Spleen (tissue), 13 donors: ENCODE data around the gene ACYP1. TPM values are rescaled to one million over a fixed set of nuclear protein-coding genes. Genes with fewer than 3 reads are reported as not detected.

Experiments used
- DNase-seq: peaks from one replicate; pipeline ENCODE4 v3.0.0-alpha.2; 2020
- H3K27ac ChIP-seq, 8 donors: fragments of 200-600 bp; sonication (generic) in 7 of 8; 1 replicate in 4 of 8; 2 replicates in 4 of 8; pipeline versions ENCODE4 v1.5.0 to v1.8.0; 2016 to 2021; ENCODE audit warnings: inconsistent platforms in 4 of 8, mild to moderate bottlenecking in 4 of 8, moderate library complexity in 1 of 8
- H3K27me3 ChIP-seq, 7 donors: fragments of 200-600 bp; sonication (generic) in 6 of 7; replicated peaks in 1 of 7; 1 replicate in 4 of 7; 2 replicates in 3 of 7; pipeline versions ENCODE4 v1.5.0 to v1.8.0; 2016 to 2021; ENCODE audit warnings: inconsistent platforms in 3 of 7, mild to moderate bottlenecking in 1 of 7
- H3K36me3 ChIP-seq, 6 donors: fragments of 200-600 bp; sonication (generic) in 5 of 6; 1 replicate in 4 of 6; 2 replicates in 2 of 6; pipeline versions ENCODE4 v1.5.0 to v1.8.0; 2016 to 2021; ENCODE audit warnings: inconsistent platforms in 2 of 6
- H3K4me1 ChIP-seq, 6 donors: fragments of 200-600 bp; sonication (generic) in 5 of 6; 1 replicate in 3 of 6; 2 replicates in 3 of 6; pipeline versions ENCODE4 v1.5.0 to v1.8.0; 2016 to 2021; ENCODE audit warnings: inconsistent platforms in 3 of 6
- H3K4me3 ChIP-seq, 8 donors: fragments of 200-600 bp; sonication (generic) in 7 of 8; 1 replicate in 4 of 8; 2 replicates in 4 of 8; pipeline versions ENCODE4 v1.5.0 to v1.8.0; 2016 to 2021; ENCODE audit warnings: inconsistent platforms in 4 of 8, mild to moderate bottlenecking in 4 of 8, moderate library complexity in 2 of 8
- H3K9me3 ChIP-seq, 8 donors: fragments of 200-600 bp; sonication (generic) in 7 of 8; 1 replicate in 4 of 8; 2 replicates in 4 of 8; pipeline versions ENCODE4 v1.5.0 to v1.8.0; 2016 to 2021; ENCODE audit warnings: inconsistent platforms in 4 of 8
- CTCF ChIP-seq, 11 experiments: fragments of 200-600 bp in 7 of 11; fragments of 450-650 bp in 4 of 11; sonication (generic) in 4 of 11; IDR thresholded peaks in 8 of 11; conservative IDR thresholded peaks in 3 of 11; 1 replicate in 7 of 11; 2 replicates in 4 of 11; pipeline versions ENCODE4 v1.4.0 to v1.8.0; 2016 to 2021; ENCODE audit warnings: antibody characterized with exemption in 11 of 11, inconsistent platforms in 4 of 11, mild to moderate bottlenecking in 1 of 11
- POLR2A ChIP-seq, 3 donors: fragments of 450-650 bp; IDR thresholded peaks; one replicate each; pipeline ENCODE4 v1.5.1; 2017; ENCODE audit warnings: antibody characterized with exemption in 3 of 3, mild to moderate bottlenecking in 1 of 3
- POLR2AphosphoS5 ChIP-seq, 3 donors: sonication (generic); formaldehyde crosslinking; IDR thresholded peaks; one replicate each; pipeline ENCODE4 v1.5.1; 2017; ENCODE audit warnings: antibody characterized with exemption in 3 of 3
- WGBS, 5 donors: extraction: QIAGEN DNeasy Blood & Tissue Kit in 3 of 5; methylation state at CpG; one replicate each; pipeline versions ENCODE4 v1.1.5 to v1.1.7; 2013 to 2018; 5-methylcytosine and 5-hydroxymethylcytosine counted together
- intact Hi-C: fragments of 100-400 bp; cut with DNase I; formaldehyde crosslinking; loops from one replicate; pipeline ENCODE4 v1.15.0; 2023; ENCODE audit warnings: low total_unique reads
- long read RNA-seq, 2 donors: transcript quantifications; one replicate each; lab custom pipeline, GENCODE V29; 2026
- polyA plus RNA-seq, 3 donors: library from polyadenylated mRNA; stranded (reverse); fragments of 200-250 nt; gene quantifications; one replicate each; pipeline ENCODE4 v1.2.1, GENCODE V29; 2013
- total RNA-seq, 7 donors: library from RNA; depleted of rRNA in 3 of 7; stranded (reverse); fragments of >200 nt in 3 of 7; fragmentation: NEBNext Ultra II Directional in 4 of 7; extraction: Animal tissue kit (Norgen Biotek cat#: 25700) in 4 of 7; gene quantifications; one replicate each; pipeline versions ENCODE4 v1.1.0 to v1.2.1, GENCODE V29; 2016 to 2021
- donor health status: healthy with polysubstance abuse.
- donor health status: DM: no; HTN: no; CAD: no; lungs with moderate emphysema.
- donor health status: DM: no; HTN: no; CAD: no.
- donor health status: Bipolar disorder and iron deficiency.
- donor health status: healthy.
- donor health status: DM: no; HTN: no; CAD: no.
- donor health status: DM: yes; HTN: yes; CAD: no.

ACYP1 gene
- 10 to 100 TPM in 6 of 7 donors, 1 to 10 TPM in 1; 6.8 to 27.7 (median 15.8) TPM for total RNA-seq
- 10 to 100 TPM; 20.2 to 24.1 (median 21.3) TPM for polyA plus RNA-seq
- long read RNA-seq, donor 1, transcript ACYP1-201 (3 exons, 627 nt) = major isoform, 8 of 20 reads
- long read RNA-seq, donor 1, partial matches to known transcripts = 10 of 20 reads
- long read RNA-seq, donor 1, other reads (novel, unspliced or antisense) = 0 of 20 reads
- long read RNA-seq, donor 2, transcript ACYP1-201 (3 exons, 627 nt) = major isoform, 7 of 10 reads
- long read RNA-seq, donor 2, partial matches to known transcripts = 0 of 10 reads
- long read RNA-seq, donor 2, other reads (novel, unspliced or antisense) = 0 of 10 reads

DNA sequence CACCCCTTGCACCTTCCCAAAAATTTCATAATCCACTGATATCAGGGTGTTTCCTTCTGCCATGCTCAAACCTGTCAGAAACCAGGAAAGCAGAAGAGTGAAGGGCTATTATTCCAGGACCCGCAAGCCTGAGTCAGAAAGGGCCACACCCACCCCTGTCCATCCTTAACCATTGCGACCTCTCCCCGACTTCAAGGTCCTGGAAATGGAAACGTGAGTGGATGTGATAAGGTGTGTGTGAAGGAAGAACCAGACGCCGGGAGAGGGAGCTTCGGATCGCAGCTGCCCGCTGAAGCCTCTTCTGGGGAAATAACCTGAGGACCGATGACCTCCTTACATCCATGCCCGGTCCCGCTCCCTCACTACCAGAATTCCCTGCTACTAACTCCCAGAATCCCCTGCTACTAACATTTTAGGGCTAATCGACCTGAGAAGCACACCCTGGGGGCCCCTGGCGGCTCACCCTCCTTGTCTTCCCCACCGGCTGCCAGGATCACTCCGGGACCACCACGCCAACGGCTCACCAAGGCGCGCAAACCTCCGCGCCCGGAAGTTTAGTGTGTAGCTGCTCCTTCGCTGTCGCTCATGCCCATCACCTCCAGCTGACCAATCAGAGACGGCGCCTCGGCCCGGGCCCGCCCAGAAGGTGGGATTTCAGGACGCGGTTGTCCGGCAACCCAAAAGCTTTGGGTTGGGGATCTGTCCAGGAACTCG, at the start of gene ACYP1:
Gene ACYP1 (minus strand): TSS at position 534 of the 714 bp plus-strand sequence. CDS start 471 bp downstream, at position 63.
- 0 to 2% (median 0%) methylated on average over 17 to 34 of the region's 34 CpGs for WGBS, 5 donors
- TF ChIP-seq CTCF (IDR thresholded peaks at IDR 0.05 in 8 of 11, conservative IDR thresholded peaks at IDR 0.05 in 3 of 11) (no peak), POLR2AphosphoS5 (IDR thresholded peaks at IDR 0.05) (peak; percentile 78 to 85 (median 82))
- H3K27ac ChIP-seq = peak within 1 kb of the TSS; percentile 58 to 89 (median 78)
- H3K9me3 ChIP-seq = no peaks in the 10 kb centered on the region
- peak within 1 kb of the TSS; percentile 60 to 95 (median 82) for H3K4me3 ChIP-seq
- H3K27me3 ChIP-seq = no peaks in the 10 kb centered on the region
- peak; percentile 94 for DNase-seq
- H3K4me1 ChIP-seq = peaks cover 8 to 38% (median 29%) of the 10 kb centered on the region in 6 donors
- intact Hi-C loops = no loop called here
- peaks cover 0 to 3% (median 0%) of the 10 kb centered on the region in 6 donors for H3K36me3 ChIP-seq

DNA sequence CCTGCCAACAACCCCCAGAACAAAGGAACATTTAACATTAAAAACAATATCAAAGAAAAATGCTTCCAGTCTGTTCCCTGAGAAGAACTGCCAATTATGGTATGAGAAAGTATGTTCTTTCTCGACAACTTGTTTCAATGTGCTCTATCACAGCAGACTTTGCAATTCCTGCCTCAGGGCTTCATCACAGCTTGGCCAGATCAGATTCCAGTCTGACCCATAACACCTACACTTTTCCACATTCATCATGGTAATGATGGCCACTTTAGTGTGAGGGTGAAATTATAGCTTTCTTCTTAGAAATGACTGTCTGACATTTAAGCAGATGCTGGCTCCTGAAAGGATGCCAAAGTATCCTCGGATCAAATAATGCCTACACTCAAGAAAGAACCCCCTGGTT, 46.1 kb upstream of the ACYP1 start:
- no peak for DNase-seq
- H3K36me3 ChIP-seq = peaks cover 6 to 100% (median 98%) of the 10 kb centered on the region in 6 donors
- H3K9me3 ChIP-seq = no peaks in the 10 kb centered on the region
- H3K27ac ChIP-seq = no peak overlapping the region
- H3K27me3 ChIP-seq = no peaks in the 10 kb centered on the region
- H3K4me1 ChIP-seq = peaks cover 0 to 9% (median 0%) of the 10 kb centered on the region in 6 donors
- intact Hi-C loops = no loop called here
- TF ChIP-seq CTCF (IDR thresholded peaks at IDR 0.05 in 8 of 11, conservative IDR thresholded peaks at IDR 0.05 in 3 of 11) (no peak), POLR2A (IDR thresholded peaks at IDR 0.05) (no peak), POLR2AphosphoS5 (IDR thresholded peaks at IDR 0.05) (no peak)
- no peak overlapping the region for H3K4me3 ChIP-seq
- 85 to 97% (median 94%) methylated on average over 2 of the region's 2 CpGs for WGBS, 5 donors

- H3K27me3 ChIP-seq = no peaks in the 10 kb centered on the region
These were observed 43.4 kb upstream of the ACYP1 start for GRCh38 chr14:75107186-75107585.

More at GRCh38 chr14:75107186-75107585, 43.4 kb upstream of the ACYP1 start:
- Histone ChIP-seq H3K9me3 (no peaks in the 10 kb centered on the region), H3K36me3 (peaks cover 6 to 100% (median 91%) of the 10 kb centered on the region in 6 donors), H3K4me3 (no peak overlapping the region), H3K27ac (no peak overlapping the region), H3K4me1 (no peaks in the 10 kb centered on the region)
- TF ChIP-seq POLR2AphosphoS5 (IDR thresholded peaks at IDR 0.05) = no peak
- TF ChIP-seq POLR2A (IDR thresholded peaks at IDR 0.05) = no peak
- TF ChIP-seq CTCF (IDR thresholded peaks at IDR 0.05 in 8 of 11, conservative IDR thresholded peaks at IDR 0.05 in 3 of 11) = no peak
- intact Hi-C loops = no loop called here
- DNase-seq = no peak
- 63 to 81% (median 66%) methylated on average over 3 of the region's 3 CpGs for WGBS, 5 donors
